Measurements from ENCODE around the gene SAMD8. TPM values are rescaled to one million over a fixed set of nuclear protein-coding genes. Genes with fewer than 3 reads are reported as not detected.

SAMD8 gene
- total RNA-seq, 4 donors from 2014 or later = 19.9 to 36.8 (median 28.4) TPM

DNA sequence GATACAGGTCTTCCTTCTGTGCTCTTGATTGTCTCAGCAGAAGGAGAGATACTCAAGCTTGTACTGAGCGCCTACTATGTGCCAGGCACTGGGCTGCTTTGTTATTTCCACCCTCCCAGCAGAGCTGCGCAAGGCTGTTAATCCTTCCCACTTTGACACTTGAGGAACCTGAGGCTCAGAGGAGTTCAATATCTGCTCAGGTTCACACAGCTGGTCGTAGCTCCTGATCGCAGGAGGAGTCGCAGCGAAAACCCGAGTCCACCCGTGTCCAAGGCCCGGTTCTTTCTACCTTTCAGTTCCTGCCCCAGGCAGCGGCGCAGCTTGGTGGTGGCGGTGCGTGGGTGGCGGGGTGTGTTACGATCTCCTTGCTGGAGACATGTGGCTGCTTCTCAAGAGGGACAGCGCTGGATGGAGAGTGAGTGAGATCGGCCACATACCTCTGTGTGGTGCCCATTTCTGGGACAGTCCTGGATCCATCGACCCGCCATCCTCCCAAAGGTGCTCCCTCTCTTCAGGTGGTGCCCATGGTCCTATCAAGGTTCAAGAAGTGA lies 26.5 kb upstream of the SAMD8 start:
- Histone ChIP-seq H3K4me3 (replicated peaks in 1 of 3) (no peak overlapping the region), H3K4me1 (no peaks in the 10 kb centered on the region), H3K9me3 (no peaks in the 10 kb centered on the region), H3K27me3 (no peaks in the 10 kb centered on the region), H3K27ac (no peak overlapping the region), H3K36me3 (no peaks in the 10 kb centered on the region)
- DNase-seq = no peak
- TF ChIP-seq, protein P1, sequence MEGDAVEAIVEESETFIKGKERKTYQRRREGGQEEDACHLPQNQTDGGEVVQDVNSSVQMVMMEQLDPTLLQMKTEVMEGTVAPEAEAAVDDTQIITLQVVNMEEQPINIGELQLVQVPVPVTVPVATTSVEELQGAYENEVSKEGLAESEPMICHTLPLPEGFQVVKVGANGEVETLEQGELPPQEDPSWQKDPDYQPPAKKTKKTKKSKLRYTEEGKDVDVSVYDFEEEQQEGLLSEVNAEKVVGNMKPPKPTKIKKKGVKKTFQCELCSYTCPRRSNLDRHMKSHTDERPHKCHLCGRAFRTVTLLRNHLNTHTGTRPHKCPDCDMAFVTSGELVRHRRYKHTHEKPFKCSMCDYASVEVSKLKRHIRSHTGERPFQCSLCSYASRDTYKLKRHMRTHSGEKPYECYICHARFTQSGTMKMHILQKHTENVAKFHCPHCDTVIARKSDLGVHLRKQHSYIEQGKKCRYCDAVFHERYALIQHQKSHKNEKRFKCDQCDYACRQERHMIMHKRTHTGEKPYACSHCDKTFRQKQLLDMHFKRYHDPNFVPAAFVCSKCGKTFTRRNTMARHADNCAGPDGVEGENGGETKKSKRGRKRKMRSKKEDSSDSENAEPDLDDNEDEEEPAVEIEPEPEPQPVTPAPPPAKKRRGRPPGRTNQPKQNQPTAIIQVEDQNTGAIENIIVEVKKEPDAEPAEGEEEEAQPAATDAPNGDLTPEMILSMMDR (IDR thresholded peaks at IDR 0.05) = no peak
- TF ChIP-seq POLR2A (IDR thresholded peaks at IDR 0.05) = no peak
- 94 to 95% methylated on average over 12 to 18 of the region's 19 CpGs for WGBS, 2 donors
- intact Hi-C loops (cut with DNase I) = no loop called here

DNA sequence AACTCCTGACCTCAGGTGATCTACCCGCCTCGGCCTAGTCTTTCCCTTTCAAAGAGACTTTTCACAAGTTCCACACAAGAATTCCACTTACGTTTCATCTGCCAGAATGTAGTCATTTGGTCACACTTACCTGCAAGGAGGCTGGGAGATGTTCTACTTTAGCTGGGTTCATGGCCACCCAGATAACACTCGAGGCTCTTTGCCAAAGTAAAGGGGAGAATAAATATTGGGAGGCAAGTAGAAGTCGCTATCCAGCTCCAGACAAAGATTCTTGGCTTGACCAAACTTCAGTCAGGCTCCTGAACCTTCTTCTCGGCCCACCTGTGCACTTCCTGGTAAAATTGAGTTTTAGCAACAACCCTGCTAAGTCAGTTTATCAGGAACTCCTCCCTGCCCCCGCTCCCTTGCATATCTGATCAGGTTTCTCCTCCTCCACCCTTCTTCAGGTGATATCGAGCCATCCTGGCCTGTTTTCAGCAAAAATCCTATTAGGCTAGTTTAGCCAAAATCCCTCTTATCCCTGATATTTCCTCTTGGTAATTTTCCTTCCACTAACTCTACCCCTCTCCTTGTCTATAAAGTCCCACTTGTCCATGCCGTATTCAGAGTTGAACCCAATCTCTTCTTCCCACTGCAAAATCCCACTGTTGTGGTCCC lies 25.1 kb upstream of the SAMD8 start:
- WGBS, 2 donors = 92 to 94% methylated on average over 9 of the region's 9 CpGs
- Histone ChIP-seq H3K9me3 (no peaks in the 10 kb centered on the region), H3K4me1 (no peaks in the 10 kb centered on the region), H3K4me3 (replicated peaks in 1 of 3) (no peak overlapping the region), H3K27ac (no peak overlapping the region), H3K27me3 (no peaks in the 10 kb centered on the region), H3K36me3 (no peaks in the 10 kb centered on the region)
- no peak for DNase-seq
- intact Hi-C loops (cut with DNase I) = no loop called here
- no peak for TF ChIP-seq POLR2A (IDR thresholded peaks at IDR 0.05)
- TF ChIP-seq, protein P1 (IDR thresholded peaks at IDR 0.05) = no peak

DNA sequence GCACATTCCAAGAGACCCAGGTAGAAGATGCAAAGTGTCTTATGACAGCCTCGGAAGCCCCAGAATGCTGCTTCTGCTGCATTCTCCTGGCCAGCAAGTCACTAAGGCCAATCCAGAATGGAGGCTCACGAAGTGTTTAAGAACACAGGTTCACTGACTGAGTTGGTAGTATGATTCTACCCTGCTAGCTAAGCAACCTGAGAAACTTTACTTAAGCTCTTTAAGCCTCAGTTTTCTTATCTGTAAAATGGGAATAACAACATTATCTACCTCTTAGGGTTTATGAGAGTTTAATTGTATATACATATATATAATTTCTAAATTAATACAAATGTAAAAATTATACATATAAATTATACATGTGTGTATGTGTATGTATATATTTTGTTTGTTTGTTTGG lies 22.8 kb upstream of the SAMD8 start:
- Histone ChIP-seq H3K36me3 (no peaks in the 10 kb centered on the region), H3K27ac (no peak overlapping the region), H3K4me1 (no peaks in the 10 kb centered on the region), H3K27me3 (no peaks in the 10 kb centered on the region), H3K9me3 (no peaks in the 10 kb centered on the region), H3K4me3 (replicated peaks in 1 of 3) (no peak overlapping the region)
- 87 to 100% methylated on average over 2 of the region's 2 CpGs for WGBS, 2 donors
- DNase-seq = no peak
- intact Hi-C loops (cut with DNase I) = no loop called here
- TF ChIP-seq POLR2A (IDR thresholded peaks at IDR 0.05) = no peak
- TF ChIP-seq, protein P1 (IDR thresholded peaks at IDR 0.05) = no peak

DNA sequence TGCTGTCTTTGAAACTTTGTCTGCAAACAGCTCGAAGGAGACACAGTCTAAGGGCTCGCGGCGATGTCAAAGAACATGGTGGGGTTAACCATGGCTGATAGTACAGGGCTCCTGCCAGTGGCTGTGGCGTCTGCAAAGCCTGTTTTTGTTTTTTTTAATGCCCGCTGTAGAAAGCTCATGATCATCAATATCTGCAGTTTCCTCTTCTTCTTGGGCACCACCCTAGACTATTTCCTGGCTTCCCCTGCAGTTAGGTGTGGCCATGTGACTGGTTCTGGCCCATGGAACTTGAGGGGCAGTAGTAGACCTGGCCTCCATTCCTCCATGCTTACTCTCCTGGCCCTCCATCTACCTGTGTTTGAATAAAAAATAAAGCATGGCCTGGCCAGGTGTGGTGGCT lies 21.8 kb upstream of the SAMD8 start:
- Histone ChIP-seq H3K9me3 (no peaks in the 10 kb centered on the region), H3K27me3 (no peaks in the 10 kb centered on the region), H3K4me3 (replicated peaks in 1 of 3) (no peak overlapping the region), H3K36me3 (no peaks in the 10 kb centered on the region), H3K4me1 (no peaks in the 10 kb centered on the region), H3K27ac (no peak overlapping the region)
- 91 to 92% methylated on average over 6 of the region's 6 CpGs for WGBS, 2 donors
- intact Hi-C loops (cut with DNase I) = loop anchor here (10.0 kb wide), 1 partner anchor 205 kb away; no protein-coding TSS in a partner anchor
- no peak for DNase-seq
- no peak for TF ChIP-seq POLR2A (IDR thresholded peaks at IDR 0.05)
- TF ChIP-seq, protein P1 (IDR thresholded peaks at IDR 0.05) = no peak

DNA sequence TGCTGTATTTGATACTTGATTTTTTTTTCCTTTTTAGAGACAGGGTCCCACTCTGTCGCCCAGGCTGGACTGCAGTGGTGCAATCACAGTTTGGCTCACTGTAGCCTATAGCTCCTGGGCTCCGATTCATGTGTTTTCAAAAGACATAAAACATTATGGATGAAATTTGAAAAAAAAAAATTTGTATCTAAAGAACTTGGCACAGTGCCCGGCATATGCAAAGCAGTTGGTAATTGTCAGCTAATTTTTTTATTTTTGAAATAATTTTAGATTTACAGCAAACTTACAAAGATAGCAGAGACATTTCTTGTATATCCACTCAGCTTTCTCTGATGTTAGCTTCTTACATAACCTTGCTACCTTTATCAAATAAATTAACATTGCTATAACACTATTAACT lies 20.3 kb upstream of the SAMD8 start:
- no peak for DNase-seq
- 85 to 93% methylated on average over 3 of the region's 3 CpGs for WGBS, 2 donors
- no peak for TF ChIP-seq POLR2A (IDR thresholded peaks at IDR 0.05)
- TF ChIP-seq, protein P1 (IDR thresholded peaks at IDR 0.05) = no peak
- Histone ChIP-seq H3K36me3 (no peaks in the 10 kb centered on the region), H3K4me1 (no peaks in the 10 kb centered on the region), H3K27ac (no peak overlapping the region), H3K9me3 (no peaks in the 10 kb centered on the region), H3K4me3 (replicated peaks in 1 of 3) (no peak overlapping the region), H3K27me3 (no peaks in the 10 kb centered on the region)
- intact Hi-C loops (cut with DNase I) = loop anchor here (10.0 kb wide), 1 partner anchor 206 kb away; no protein-coding TSS in a partner anchor

Measured in thyroid gland (tissue), 4 donors.